ENCODE measurements around the gene MYRIP.

GRCh38 chr3:40109641-40110490 is 300.5 kb downstream of the MYRIP start:
- TF ChIP-seq, protein P1, sequence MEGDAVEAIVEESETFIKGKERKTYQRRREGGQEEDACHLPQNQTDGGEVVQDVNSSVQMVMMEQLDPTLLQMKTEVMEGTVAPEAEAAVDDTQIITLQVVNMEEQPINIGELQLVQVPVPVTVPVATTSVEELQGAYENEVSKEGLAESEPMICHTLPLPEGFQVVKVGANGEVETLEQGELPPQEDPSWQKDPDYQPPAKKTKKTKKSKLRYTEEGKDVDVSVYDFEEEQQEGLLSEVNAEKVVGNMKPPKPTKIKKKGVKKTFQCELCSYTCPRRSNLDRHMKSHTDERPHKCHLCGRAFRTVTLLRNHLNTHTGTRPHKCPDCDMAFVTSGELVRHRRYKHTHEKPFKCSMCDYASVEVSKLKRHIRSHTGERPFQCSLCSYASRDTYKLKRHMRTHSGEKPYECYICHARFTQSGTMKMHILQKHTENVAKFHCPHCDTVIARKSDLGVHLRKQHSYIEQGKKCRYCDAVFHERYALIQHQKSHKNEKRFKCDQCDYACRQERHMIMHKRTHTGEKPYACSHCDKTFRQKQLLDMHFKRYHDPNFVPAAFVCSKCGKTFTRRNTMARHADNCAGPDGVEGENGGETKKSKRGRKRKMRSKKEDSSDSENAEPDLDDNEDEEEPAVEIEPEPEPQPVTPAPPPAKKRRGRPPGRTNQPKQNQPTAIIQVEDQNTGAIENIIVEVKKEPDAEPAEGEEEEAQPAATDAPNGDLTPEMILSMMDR (IDR thresholded peaks at IDR 0.05; ENCODE audit: low read depth, low read length, poor library complexity, severe bottlenecking) = no peak
- TF ChIP-seq EZH2phosphoT487 (IDR thresholded peaks at IDR 0.05; ENCODE audit: borderline replicate concordance, low read length) = no peak

Measured in DOHH2 (cell line).